B cell (primary cell): Measurements from ENCODE around the gene ADAM11. TPM values are rescaled to one million over a fixed set of nuclear protein-coding genes. Genes with fewer than 3 reads are reported as not detected.

Experiments
- ATAC-seq: fragments of 200-7000 bp; cut with Tn5 transposase; one replicate; pipeline ENCODE4 v1.10.0; 2021; ENCODE audit warnings: low read depth, mild to moderate bottlenecking, moderate number of reproducible peaks, moderate library complexity
- CTCF ChIA-PET: fragments of 350-600 bp; sonication (Branson Sonifier 250); formaldehyde crosslinking; loops from one replicate; lab custom pipeline; 2021; ENCODE audit warnings: antibody characterized with exemption, inconsistent platforms; lab: Charles Lee
- POLR2A ChIA-PET: fragments of 350-600 bp; sonication (Branson Sonifier 250); formaldehyde crosslinking; loops from one replicate; lab custom pipeline; 2021; ENCODE audit warnings: antibody characterized with exemption; lab: Charles Lee
- DNase-seq: peaks from one replicate; pipeline ENCODE4 v3.0.0; 2013
- H2AFZ ChIP-seq: 2 replicates; pipeline ENCODE4 v1.6.1; 2012; ENCODE audit warnings: mild to moderate bottlenecking, low read depth, low read length; ENCODE audit not compliant: insufficient read depth, poor library complexity, severe bottlenecking
- H3K27ac ChIP-seq, 2 donors: 1 replicate in 1 of 2; 2 replicates in 1 of 2; pipeline ENCODE4 v1.5.1; 2012 to 2013; ENCODE audit warnings: low read length in 2 of 2, mild to moderate bottlenecking in 2 of 2, moderate library complexity in 1 of 2
- H3K27me3 ChIP-seq, 4 experiments: fragments of 200-600 bp in 1 of 4; sonication (generic) in 1 of 4; replicated peaks in 1 of 4; 1 replicate in 2 of 4; 2 replicates in 2 of 4; pipeline versions ENCODE4 v1.6.1 to v1.7.0; 2013 to 2016; ENCODE audit warnings: low read length in 3 of 4, mild to moderate bottlenecking in 2 of 4, mixed read lengths in 1 of 4, moderate library complexity in 1 of 4; ENCODE audit not compliant: insufficient read depth in 4 of 4, control insufficient read depth in 3 of 4; ENCODE audit errors: control extremely low read depth in 1 of 4
- H3K36me3 ChIP-seq, 2 experiments: replicated peaks in 1 of 2; 1 replicate in 1 of 2; 2 replicates in 1 of 2; pipeline versions ENCODE4 v1.6.1 to v1.7.1; 2013; ENCODE audit warnings: low read length in 1 of 2; ENCODE audit not compliant: insufficient read depth in 2 of 2, control insufficient read depth in 1 of 2; ENCODE audit errors: control extremely low read depth in 1 of 2, extremely low read depth in 1 of 2
- H3K4me1 ChIP-seq, 2 donors: fragments of 200-600 bp in 1 of 2; sonication (generic) in 1 of 2; 1 replicate in 1 of 2; 2 replicates in 1 of 2; pipeline versions ENCODE4 v1.5.1 to v1.6.1; 2013 to 2017; ENCODE audit warnings: low read length in 2 of 2; ENCODE audit not compliant: control insufficient read depth in 2 of 2, insufficient read depth in 2 of 2
- H3K4me2 ChIP-seq: replicated peaks from 2 replicates; pipeline ENCODE3; 2012; ENCODE audit warnings: mild to moderate bottlenecking, low read depth, low read length; ENCODE audit not compliant: poor library complexity, severe bottlenecking
- H3K4me3 ChIP-seq, 5 experiments: fragments of 200-600 bp in 1 of 5; sonication (generic) in 1 of 5; 1 replicate in 3 of 5; 2 replicates in 2 of 5; pipeline versions ENCODE4 v1.5.1 to v1.7.0; 2011 to 2016; ENCODE audit warnings: low read length in 4 of 5, mild to moderate bottlenecking in 4 of 5, low read depth in 2 of 5, control low read depth in 1 of 5, moderate library complexity in 1 of 5; ENCODE audit not compliant: insufficient read depth in 1 of 5; ENCODE audit errors: control extremely low read depth in 1 of 5, extremely low read depth in 1 of 5
- H3K79me2 ChIP-seq: fragments of 200-600 bp; sonication (generic); one replicate; pipeline ENCODE4 v1.6.0; 2016; ENCODE audit warnings: low read length; ENCODE audit not compliant: control insufficient read depth, insufficient read depth
- H3K9ac ChIP-seq: fragments of 200-600 bp; sonication (generic); 2 replicates; pipeline ENCODE4 v1.6.1; 2017; ENCODE audit warnings: mild to moderate bottlenecking, low read length, moderate library complexity
- H3K9me3 ChIP-seq, 3 donors: one replicate each; pipeline versions ENCODE4 v1.6.1 to v1.7.1; 2013; ENCODE audit warnings: low read length in 2 of 3; ENCODE audit not compliant: control insufficient read depth in 2 of 3, insufficient read depth in 1 of 3; ENCODE audit errors: control extremely low read depth in 1 of 3
- H4K20me1 ChIP-seq: 2 replicates; pipeline ENCODE4 v1.6.0; 2012; ENCODE audit warnings: mild to moderate bottlenecking, low read length; ENCODE audit not compliant: insufficient read depth, control insufficient read depth, poor library complexity, severe bottlenecking
- H3K27ac Mint-ChIP-seq: one replicate; pipeline ENCODE4 v1.8.0; 2021; ENCODE audit warnings: mixed read lengths
- H3K27me3 Mint-ChIP-seq: one replicate; pipeline ENCODE4 v1.8.0; 2021; ENCODE audit warnings: mixed read lengths
- H3K4me1 Mint-ChIP-seq: one replicate; pipeline ENCODE4 v1.8.0; 2021; ENCODE audit warnings: mixed read lengths
- H3K4me3 Mint-ChIP-seq: one replicate; pipeline ENCODE4 v1.8.0; 2021; ENCODE audit warnings: mixed read lengths
- H3K9me3 Mint-ChIP-seq: one replicate; pipeline ENCODE4 v1.8.0; 2022; ENCODE audit warnings: mixed read lengths; ENCODE audit not compliant: insufficient read depth
- EZH2 ChIP-seq: IDR thresholded peaks from 2 replicates; pipeline ENCODE4 v1.6.1; 2012; ENCODE audit warnings: borderline replicate concordance, low read depth, mild to moderate bottlenecking, moderate library complexity, low read length; ENCODE audit not compliant: insufficient read depth, poor library complexity, severe bottlenecking
- WGBS: methylation state at CpG from one replicate; pipeline ENCODE4 v1.1.5; 2013; ENCODE audit warnings: missing lambda C conversion rate; ENCODE audit not compliant: insufficient coverage; 5-methylcytosine and 5-hydroxymethylcytosine counted together
- intact Hi-C: fragments of 100-400 bp; cut with micrococcal nuclease; formaldehyde crosslinking; loops from one replicate; pipeline ENCODE4 v1.10.0; 2022
- polyA plus RNA-seq: library from polyadenylated mRNA; depleted of rRNA; stranded (reverse); fragments of >200 nt; gene quantifications from 2 replicates; pipeline ENCODE4 v1.2.3, GENCODE V29; 2012
- total RNA-seq, 2 donors: library from RNA; stranded (reverse); fragments of 120-200 nt in 1 of 2; gene quantifications; 1 replicate in 1 of 2; 2 replicates in 1 of 2; pipeline versions ENCODE4 v1.2.3 to v1.2.4, GENCODE V29; 2013 to 2022
- TF ChIP-seq, protein P1 (sequence below): fragments of 200-600 bp; IDR thresholded peaks from one replicate; pipeline ENCODE4 v1.8.0; 2022; ENCODE audit warnings: antibody characterized with exemption, mild to moderate bottlenecking

ADAM11 gene
- total and polyA plus RNA-seq, 2 donors (not counting 1 experiment from before 2014, with no cell fraction given), result 0.39 to 1.00 TPM

DNA sequence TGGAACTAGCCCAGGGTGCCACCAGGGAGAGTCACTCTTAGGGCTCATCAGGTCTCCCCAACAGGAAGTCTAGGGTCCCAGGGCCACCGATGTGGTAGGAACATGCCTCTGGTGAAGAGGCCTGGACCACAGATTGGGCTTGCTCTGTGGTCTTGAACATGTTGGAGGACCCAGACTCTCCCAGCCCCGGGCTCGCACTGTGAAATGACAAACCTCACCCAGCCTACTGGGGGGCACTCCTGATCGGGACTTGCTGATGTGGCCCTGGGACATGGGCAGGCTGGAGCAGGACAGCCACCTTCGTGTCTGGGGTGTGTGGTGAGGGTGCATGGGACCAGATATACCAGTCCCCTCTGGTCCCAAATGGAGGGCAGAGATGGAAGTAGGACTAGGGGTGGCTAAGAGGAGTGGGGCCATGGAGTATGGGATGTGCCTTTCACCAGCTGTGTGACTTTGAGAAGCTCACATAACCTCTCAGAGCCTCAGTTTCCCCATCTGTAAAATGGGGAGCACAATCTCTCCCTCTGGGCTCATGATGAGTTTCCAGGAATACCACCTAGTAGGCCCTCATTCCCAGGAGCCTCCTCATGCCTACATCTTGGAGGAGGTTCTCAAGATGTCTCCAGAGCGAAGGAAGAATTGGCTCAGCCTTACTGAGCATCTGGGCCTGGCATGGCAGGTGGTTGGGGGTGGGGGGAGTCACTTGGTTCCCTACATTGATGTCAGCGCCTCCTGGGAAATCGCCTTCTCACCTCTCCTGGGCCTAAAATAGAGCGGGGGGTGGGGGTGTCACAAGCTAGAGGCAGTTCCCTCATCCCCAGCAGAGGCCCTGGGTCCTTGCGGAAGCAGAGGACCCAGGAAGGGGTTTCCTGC is 1.5 kb upstream of the ADAM11 start:
- DNase-seq (no peak), ATAC-seq (no peak)
- Mint-ChIP-seq H3K27ac (no peak overlapping the region), H3K4me1 (peaks cover 3% of the 10 kb centered on the region), H3K27me3 (peaks cover 29% of the 10 kb centered on the region), H3K9me3 (no peaks in the 10 kb centered on the region), H3K4me3 (peak overlapping the region; percentile 61)
- H2AFZ ChIP-seq, result no peak overlapping the region
- H4K20me1 ChIP-seq, result no peaks in the 10 kb centered on the region
- H3K4me2 ChIP-seq, result no peak overlapping the region
- ChIA-PET CTCF (no interaction called here), POLR2A (interaction anchor here (0.5 to 0.7 kb wide), 2 partner anchors 27 to 174 kb away, joined by 4 to 5 read pairs; no protein-coding TSS in a partner anchor)
- 76% methylated on average over 9 of the region's 10 CpGs for WGBS
- peaks cover 0 to 39% (median 16%) of the 10 kb centered on the region in 4 experiments for H3K27me3 ChIP-seq
- TF ChIP-seq EZH2, result no peak
- TF ChIP-seq, protein P1, sequence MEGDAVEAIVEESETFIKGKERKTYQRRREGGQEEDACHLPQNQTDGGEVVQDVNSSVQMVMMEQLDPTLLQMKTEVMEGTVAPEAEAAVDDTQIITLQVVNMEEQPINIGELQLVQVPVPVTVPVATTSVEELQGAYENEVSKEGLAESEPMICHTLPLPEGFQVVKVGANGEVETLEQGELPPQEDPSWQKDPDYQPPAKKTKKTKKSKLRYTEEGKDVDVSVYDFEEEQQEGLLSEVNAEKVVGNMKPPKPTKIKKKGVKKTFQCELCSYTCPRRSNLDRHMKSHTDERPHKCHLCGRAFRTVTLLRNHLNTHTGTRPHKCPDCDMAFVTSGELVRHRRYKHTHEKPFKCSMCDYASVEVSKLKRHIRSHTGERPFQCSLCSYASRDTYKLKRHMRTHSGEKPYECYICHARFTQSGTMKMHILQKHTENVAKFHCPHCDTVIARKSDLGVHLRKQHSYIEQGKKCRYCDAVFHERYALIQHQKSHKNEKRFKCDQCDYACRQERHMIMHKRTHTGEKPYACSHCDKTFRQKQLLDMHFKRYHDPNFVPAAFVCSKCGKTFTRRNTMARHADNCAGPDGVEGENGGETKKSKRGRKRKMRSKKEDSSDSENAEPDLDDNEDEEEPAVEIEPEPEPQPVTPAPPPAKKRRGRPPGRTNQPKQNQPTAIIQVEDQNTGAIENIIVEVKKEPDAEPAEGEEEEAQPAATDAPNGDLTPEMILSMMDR, result no peak
- H3K27ac ChIP-seq, result no peak overlapping the region
- no peak overlapping the region for H3K4me3 ChIP-seq
- no peaks in the 10 kb centered on the region for H3K36me3 ChIP-seq
- H3K9ac ChIP-seq, result no peak overlapping the region
- H3K9me3 ChIP-seq, result peaks cover 0 to 6% (median 0%) of the 10 kb centered on the region in 3 donors
- H3K4me1 ChIP-seq, result peaks cover 11 to 12% of the 10 kb centered on the region in 2 donors
- H3K79me2 ChIP-seq, result no peaks in the 10 kb centered on the region
- intact Hi-C loops, result no loop called here

DNA sequence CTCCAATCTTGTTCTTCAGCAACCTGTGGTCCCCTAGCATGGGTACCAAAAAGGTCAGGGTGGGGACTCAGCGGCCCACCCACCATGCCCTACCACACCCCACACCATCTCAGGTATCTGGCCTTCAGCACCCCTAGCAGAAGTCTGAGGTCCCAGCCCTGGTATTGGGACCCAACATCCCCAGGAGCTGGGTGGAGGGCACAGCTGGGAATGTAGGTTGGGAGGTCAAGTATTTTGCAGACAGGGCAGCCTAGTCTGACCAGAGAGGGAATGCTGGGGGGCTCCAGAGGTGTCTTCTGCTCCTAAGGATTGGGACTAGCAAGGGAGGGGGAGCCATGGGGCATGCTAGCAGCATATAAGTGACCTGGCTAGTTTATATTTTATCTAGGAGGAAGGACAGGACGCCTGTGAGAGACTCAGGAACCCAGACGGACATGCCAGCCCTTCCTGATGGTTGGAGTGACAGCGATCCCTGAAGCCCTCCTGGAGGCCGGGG is 822 bp upstream of the ADAM11 start:
- POLR2A ChIA-PET, result interaction anchor here (0.5 to 0.7 kb wide), 2 partner anchors 26 to 173 kb away, joined by 4 to 5 read pairs; no protein-coding TSS in a partner anchor
- Histone ChIP-seq H3K4me1 (peaks cover 11 to 12% of the 10 kb centered on the region in 2 donors), H3K79me2 (no peaks in the 10 kb centered on the region), H3K4me2 (peak overlapping the region; percentile 76), H3K9ac (no peak overlapping the region), H3K27me3 (peaks cover 0 to 39% (median 16%) of the 10 kb centered on the region in 4 experiments), H2AFZ (peak overlapping the region; percentile 52), H3K27ac (no peak overlapping the region), H3K9me3 (peaks cover 0 to 6% (median 0%) of the 10 kb centered on the region in 3 donors), H3K36me3 (no peaks in the 10 kb centered on the region), H3K4me3 (no peak overlapping the region), H4K20me1 (no peaks in the 10 kb centered on the region)
- H3K4me3 Mint-ChIP-seq, result peak overlapping the region; percentile 61
- CTCF ChIA-PET, result no interaction called here
- 44% methylated on average over 4 of the region's 5 CpGs for WGBS
- H3K4me1 Mint-ChIP-seq, result peaks cover 3% of the 10 kb centered on the region
- intact Hi-C loops, result no loop called here
- no peak for ATAC-seq
- no peak for DNase-seq
- H3K27me3 Mint-ChIP-seq, result peaks cover 33% of the 10 kb centered on the region
- H3K27ac Mint-ChIP-seq, result no peak overlapping the region
- no peak for TF ChIP-seq EZH2
- TF ChIP-seq, protein P1, result no peak
- no peaks in the 10 kb centered on the region for H3K9me3 Mint-ChIP-seq
